ENCODE results near the gene RIMBP2.

The RIMBP2 gene

DNA sequence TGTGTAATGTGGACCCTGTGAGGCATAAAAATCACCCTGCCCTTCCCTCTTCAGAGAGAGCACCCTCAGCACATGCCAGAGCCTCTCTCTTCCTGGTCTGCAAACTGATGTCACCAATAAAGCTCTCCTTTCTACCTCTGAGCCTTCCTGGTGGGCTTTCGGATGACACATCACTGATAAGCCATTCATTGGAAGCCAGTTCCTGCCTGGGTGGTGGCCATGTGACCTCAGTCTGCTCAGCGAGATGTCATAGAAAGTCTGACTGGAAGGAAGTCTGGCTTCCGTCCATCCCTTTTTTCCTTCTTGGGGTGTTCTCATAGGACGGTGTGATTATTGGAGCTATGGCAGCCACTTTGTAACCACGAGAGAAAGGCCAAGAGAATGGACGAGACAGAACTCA lies 282.7 kb downstream of the RIMBP2 start:
- no peak for DNase-seq

DNA sequence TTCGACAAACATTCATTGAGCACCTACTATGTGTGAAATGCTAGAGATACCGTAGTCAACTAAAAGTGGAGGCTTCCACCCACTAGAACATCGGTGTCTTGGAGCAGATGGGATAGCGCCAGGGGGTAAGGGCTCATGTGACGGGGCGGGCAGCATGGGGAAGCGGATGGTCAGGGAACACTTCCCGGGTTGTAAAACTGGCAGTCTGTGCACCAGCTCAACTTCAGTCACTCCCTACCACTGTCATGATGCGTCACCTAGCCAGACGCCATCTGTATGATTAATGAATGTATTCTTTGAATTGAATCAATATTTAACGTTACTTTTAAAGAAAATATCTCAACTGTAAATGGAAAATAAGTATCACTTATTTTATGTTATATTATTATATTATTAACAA lies 284.9 kb downstream of the RIMBP2 start:
- DNase-seq = no peak

DNA sequence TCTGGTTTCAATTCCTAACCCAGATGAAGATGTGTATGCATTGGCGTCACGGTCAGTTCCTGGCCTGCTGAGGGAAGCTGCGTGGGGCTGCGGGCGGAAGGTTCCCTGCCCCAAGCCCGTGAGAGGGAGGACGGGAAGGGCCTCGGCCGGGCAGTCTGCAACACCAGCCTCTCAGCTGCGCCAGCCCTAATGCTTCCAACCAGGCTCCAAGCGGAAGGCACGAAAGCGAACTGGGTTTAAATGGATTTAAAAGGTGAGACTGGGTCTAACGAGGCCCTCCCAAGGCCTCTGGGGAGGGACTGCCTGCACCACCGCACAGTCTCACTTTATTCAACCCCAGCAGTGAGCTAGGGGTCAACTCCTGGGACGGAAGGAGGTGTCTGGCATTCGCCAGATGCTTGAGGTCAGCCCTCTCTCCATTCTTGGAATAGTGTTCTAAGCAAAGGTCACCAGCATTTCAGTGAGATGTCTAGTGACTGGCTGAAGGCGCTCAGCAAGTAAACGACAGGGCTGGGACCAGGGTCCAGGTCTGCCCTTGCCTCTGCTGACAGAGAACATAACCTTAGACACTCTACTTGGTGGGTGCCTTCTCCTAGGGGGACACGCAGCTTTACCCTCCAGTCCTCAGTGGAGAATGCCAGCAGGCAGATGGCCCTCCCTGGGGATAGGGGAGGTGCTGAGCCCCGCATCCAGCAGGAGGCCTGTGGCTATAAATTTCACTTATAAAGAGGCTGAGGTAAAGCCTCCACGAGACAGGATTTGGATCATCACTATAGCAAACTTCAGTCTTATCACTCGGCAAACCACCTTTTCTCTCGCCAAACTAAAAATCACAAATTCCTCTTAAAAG lies 286.2 kb downstream of the RIMBP2 start:
- DNase-seq = no peak

DNA sequence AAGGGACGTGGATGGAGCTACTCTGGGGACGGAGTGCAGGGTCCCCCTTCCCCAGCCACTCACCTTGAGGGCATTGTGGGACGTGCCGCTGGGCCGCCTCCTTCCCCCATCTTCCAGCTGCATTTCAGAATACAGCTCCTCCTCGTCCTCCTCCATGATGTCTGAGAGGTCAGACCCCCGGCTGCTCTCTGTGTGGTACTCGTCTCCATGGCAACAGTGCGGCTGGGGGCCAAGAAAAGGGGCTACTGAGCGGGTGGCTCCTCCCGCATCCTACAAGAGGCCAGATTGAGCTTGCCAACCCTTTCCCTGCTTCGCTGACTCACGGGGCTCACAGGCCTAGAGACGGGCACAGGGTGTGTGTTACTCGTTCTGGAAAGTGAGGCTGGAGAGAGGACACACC lies 288.0 kb downstream of the RIMBP2 start:
- no peak for DNase-seq

DNA sequence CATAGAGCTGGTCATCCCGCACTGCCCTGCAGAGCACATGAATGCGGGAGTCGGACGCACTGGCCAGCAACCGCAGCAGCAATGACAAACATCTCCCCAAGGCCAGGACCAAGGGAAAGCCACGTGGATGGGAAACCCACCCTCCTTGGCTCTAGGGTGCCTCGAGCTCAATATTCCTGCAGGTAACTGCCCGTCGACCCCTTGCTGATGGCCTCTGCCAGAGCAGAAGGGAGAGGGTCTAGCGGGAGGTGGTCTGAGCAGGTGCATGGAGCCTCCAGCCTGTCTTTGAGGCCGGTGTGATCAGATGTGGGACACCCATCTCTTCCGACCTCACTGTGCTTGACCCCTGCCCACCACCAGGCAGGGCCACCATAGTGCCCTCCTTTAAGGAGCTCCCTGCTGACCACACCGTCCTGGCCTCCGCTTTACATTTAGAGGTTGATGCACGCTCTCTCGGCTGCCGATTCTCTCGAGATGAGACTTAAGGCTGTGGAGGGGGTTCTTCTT lies 288.7 kb downstream of the RIMBP2 start:
- no peak for DNase-seq

DNA sequence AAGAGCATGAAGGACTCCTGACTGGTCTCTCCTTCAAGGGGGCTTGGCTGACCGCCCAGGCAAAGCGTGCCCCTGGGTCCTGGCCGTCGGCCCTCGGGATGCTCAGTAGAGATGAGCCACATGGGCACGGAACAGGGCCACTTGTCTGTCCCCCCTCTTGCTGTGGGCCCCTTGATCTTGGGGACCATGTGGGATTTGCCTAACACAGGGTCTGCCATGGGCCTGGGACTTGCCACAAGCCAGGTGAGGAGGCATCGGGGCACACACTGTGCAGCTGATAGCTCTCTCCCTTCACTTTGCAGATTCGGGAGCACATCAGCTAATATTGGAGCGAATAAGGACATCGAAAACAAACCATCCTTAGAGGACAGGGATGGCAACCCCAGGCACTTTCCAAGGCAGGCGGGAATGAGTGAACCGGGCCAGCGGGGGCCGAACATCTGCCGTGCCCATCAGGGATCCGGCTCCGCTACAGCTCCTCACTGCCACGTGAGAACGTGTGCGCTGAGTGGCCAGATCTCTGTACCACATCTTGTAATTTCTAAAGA lies 290.3 kb downstream of the RIMBP2 start:
- no peak for DNase-seq

DNA sequence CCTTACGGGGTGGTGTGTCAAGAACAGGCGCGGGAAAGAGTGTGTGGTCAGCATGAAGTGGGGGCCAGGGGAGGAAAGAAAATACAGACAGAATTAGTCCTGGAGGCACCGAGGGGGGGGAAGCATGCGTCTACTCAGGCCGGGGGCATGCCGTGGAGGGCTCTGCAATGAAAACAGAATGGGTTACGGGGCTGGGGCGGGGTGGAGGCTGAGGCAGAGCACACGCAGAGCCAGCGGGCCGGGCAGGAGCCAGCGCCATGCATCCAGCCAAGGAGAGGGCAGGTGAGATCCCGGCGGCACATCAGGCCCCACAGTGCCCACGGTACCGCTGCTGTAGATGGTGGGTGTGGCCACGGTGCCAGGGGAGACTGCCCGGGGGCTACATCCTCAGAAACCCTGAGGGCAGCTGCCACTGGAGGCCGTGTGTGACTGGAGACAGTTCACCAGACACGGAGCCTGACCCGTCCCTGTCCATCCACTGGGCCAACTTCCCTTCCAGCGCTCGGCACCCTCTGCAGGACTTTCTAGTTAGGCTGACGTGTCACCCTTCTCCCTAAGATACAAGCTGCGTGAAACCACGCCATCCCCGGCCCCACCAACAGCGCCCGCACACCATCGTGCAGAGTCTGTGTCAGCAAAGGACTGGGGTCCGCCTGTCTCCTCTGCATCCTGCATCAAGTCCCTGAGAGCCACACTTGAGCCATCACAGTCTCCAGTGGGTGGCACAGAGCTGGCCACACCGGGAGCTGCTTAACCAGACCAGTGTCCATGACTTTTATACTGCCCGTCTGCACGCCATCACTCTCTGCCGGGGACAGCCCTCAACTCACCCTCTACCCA lies 291.0 kb downstream of the RIMBP2 start:
- no peak for DNase-seq

DNA sequence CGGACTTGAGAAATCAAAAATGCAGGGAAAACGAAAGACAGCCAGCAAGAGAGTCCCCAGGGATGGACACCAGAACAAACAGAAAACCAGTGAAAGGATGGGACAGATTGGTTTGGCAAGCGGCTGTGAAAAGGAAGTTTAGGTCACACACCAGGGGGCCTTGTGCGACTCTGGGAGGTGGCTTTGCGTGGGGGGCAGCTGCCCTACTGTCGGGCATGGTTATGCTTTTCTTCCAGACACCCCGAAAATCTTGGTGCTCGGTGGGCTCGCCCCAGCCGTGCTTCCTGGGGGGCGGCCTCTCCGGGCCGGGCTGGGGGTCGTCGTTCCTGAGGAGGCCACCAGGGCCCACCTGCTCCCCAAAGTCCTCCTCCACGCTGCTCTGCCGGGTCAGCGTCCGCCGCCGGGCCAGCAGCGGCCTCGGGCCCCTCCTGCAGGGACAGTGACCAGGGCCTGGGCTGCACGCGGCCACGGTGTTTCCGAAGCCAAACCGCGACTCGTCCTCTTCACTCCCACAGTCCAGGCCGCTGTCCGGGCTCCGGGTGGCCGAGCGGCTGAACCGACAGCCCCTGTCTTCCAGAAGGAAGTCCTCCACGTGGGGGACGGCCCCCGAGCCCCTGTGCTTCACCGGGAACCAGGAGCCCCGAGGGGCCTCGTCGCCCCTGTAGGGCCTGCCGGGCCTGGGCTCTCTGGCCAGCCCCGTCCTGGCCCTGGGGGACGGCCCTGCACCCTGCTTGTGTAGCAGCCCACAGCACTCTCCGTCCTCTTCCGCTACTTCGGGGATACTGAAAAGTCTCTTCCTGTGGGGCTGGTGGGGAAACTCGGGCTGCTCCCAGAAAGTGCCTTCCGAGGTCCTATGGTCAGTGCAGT lies 291.9 kb downstream of the RIMBP2 start:
- no peak for DNase-seq

DNA sequence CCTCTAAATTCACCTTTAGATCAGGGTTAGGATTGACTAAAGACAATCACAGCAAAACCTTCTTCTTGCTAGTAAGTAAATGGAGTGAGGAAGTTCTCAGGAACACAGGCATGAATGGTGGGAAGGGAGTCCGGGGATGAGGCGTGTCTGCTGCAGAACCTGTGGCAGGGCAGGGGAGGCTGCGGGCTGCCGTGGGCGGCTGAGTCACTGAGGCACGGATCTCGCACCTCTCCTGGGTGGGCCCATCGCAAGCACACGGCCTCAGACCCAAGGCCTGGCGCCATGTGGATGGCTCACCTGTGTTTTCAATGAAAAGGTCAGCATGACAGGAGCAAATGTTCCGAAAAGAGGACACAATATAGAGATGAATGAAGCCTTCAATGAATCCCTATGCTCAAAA lies 293.0 kb downstream of the RIMBP2 start:
- no peak for DNase-seq

DNA sequence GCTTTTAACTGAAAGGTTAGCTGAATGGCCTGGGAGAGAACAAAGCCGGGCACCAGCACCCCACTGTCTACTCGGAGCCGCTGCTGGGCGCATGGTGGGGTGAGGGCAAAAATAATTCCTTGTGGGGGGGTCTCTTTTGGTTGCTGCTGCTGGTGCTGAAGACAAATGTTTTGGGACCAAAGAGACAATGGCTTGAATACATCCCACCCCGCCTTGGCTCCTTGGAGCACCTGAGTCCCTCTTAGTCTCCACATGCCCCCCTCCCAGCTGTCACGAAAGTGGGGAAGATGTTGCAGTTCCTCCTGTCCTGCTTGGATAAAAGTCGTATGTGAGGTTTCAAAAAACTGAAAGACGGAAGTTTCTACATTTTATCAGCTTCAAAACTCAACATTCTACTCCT lies 293.4 kb downstream of the RIMBP2 start:
- no peak for DNase-seq

DNA sequence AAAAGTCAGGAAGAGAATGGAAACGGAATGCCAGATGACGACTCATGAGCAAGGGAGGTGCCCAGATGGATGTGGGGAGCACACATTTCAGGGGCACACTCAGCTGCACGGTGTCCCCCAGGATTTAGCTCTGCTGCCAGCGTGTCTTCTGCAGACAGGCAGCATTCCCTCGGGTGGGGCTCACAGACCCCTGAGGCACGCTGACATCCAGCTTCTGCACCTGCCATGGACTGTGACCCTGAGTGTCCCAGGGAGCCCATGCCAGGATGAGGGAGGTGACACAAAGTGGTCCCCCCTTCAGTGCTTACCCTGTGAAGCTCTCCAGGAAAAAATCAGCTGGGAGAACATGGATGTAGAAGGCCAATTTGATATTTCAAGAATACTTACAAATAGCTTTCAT lies 294.2 kb downstream of the RIMBP2 start:
- DNase-seq = no peak

DNA sequence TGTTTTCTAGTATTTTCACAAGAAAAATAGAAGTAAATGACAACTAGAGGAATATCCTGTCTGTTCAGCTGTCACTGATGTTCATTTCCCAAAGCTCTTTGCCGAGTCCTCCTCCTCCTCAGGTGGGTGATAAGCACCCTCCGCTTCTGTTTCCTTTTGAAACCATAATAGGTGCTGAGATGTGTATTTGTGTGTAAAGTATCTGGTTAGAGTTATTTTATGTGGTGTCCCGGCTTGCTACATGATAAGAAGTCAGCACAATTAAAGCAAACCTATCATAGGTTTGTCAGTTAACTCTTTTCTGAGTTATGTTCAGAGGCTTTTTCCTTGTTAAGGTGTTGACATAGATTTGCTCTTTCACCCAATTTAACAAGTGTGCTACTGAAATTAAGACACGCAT lies 296.0 kb downstream of the RIMBP2 start:
- DNase-seq = no peak

DNA sequence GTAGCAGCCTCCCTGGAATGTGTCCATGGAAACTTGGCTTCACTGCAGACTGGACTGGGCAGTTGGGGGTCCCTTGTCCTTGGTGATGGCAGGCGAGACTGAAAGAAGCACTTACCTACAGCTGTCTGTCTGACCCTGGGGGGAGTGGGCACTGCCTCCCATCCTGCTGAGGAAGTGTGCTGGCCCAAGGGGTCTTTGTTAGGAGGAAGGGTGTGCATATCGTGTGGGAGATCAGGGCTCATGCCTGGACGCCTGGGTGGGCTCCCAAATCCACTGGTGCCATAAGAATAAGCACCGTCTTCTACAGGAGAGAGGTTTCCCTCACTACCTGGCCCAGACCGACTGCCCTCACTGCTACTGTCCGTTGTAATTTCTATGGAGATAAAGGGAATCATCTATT lies 297.0 kb downstream of the RIMBP2 start:
- no peak for DNase-seq

DNA sequence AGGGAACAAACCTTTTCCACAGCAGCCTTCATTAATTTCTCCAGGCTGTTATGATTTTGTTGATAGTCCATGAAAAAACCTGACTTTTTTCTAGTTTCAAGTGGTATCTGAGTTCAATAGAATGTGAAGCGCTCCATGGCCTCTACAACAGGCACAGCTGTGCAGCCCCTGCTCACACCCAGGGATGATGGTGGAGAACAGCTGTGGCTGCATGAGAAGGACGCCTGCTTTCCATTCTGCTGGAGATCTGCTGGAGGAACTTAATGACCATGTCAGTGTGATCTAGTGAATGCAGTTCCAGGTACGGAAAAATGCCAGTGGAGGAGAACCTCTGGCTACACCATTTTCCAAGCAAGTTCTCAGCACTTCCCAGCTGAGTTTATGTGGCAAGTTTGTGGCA lies 297.8 kb downstream of the RIMBP2 start:
- DNase-seq = no peak

DNA sequence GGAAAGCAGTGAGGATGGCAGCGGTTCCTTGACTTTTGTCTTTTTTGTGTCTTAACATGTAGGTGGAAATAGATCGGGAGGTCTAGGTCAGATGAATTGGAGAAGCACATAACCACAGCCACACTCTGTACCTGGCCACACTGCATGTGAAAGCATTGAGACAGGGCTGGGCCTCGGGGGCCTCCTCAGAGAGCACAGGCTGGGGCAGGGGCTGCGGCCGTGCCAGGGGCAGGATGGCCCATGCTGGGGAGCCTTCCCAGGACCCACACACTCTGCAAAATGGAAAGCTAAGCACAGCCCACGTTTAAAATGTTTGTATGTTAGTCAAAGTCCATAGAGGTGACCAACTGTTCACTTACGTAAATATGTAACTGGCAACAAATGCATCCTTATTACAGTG lies 301.7 kb downstream of the RIMBP2 start:
- no peak for DNase-seq

DNA sequence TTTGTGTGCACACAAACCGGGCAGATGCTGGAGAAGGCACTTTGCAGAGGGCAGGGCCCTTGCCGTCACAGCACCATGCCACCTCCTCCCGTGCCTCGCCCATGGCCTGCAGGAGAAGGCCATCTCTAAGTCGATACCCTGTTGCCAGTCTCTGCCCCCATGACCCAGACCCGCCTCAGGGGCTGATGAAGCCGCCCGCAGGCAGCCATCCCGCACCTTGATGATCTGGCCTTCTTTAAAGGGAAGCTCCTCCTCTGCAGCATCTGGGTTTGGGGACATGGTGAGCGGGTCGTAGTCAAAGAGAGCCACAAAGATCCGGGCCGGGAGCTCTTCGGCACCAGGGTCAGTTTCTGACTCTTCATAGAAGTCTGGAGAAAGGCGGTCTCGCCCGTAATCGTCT lies 302.2 kb downstream of the RIMBP2 start:
- DNase-seq = no peak

DNA sequence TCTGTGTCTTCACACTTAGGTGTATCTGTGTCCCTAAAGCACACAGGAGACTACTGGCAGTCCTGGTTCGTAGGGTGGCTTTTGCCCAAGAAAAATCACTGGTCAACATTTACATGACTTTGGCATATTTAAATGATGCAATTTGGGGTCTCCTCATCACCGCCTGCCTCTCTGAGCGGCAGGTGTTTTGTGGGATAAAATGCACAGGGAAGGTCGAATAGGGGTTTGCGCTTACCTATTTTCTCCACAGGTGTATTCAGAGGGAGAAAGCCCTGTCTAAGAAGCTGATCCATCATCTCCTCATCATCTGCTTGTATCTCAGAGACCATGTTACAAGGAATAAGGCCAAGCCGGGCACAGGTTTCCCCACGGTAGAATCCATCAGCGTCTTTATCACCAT lies 303.7 kb downstream of the RIMBP2 start:
- DNase-seq = no peak

DNA sequence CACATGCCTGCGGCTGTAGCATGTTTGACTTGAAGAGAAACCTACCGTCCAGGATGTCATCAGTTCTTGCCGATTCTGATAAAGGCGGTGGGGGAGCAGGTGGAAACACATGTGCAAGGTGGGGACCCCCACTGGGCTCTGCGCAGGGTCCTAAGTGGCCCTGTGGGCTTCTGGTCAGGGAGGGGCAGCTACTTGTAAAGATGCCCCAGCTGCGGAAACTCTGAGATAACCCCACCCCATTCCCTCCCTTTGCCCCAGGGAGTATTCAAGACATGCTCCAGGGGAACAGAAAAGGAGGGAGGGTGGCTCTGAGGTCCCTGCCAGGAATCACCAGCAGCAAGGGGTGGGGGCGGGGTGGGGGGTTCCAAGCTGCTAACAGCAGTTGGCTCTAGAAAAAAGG lies 310.8 kb downstream of the RIMBP2 start:
- DNase-seq = no peak

DNA sequence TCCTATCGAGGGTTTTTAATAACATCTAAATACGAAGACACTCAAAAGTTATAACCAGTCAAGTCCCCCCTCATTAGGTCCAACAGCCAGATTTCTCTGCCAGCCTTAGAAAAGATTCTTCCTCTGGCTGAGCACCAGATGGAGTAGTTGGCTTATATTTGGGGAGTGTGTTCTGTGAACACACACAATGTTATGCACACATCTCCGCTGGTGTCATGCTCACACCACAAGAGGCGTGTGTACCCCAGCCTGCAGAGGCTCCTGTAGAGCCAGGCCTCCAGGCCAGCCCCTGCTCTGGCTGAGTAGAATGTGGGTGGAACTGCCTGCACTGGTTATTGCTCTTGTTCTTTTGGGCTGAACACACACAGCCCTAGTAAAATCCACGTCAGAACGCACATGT lies 314.4 kb downstream of the RIMBP2 start:
- no peak for DNase-seq

DNA sequence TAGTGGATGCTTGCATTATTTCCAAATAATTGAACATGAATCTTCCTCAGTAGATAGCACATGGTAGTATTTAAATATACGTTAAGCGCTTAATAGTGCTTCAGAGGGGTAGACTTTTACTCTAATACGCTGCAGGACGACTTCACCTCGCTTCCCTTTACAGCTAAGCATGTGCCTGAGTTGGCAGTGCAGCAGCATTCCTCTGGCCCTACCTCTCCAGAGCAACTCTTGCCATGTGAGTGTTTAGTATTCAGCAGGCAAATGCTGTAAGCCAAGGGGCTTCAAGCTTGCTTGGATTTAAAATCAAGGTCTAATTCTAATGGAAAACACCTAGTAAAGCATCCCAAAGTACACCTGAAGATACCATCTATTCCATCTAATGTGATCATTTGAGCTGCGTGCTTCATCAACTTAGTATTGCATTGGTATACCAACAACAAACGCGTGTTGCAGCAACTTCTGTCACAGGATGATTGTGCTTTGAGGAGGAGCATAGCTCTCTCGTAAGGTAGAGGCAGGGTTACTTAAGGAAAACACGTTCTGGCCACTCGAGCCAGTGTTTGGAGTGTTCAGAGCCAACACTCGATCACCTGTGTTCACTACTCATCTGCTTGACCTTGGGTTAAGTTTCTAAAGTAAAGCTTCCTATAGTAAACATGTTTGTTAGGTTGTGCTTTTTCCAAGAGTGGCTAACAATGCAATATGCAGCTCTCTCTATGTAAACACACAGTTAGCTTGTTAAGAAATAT lies 317.8 kb downstream of the RIMBP2 start:
- no peak for DNase-seq

DNA sequence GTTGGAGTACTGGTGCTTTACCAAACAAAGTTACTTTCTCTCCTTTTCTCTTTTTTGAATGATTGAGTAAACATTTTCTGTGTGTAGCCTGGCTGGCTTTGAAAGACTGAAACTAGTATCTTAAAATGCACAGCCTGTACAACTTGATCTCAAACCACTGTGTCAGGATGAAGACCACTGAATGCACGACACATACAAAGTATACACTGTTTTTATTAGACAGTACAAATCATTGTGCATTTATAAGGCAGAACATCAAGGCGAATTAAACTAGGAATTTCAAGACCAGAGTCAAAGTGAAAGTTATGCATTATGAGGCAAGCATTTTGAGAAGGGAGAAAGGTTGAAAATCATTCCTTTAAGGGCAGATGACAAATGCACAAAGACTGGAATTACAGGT lies 319.4 kb downstream of the RIMBP2 start:
- DNase-seq = no peak

DNA sequence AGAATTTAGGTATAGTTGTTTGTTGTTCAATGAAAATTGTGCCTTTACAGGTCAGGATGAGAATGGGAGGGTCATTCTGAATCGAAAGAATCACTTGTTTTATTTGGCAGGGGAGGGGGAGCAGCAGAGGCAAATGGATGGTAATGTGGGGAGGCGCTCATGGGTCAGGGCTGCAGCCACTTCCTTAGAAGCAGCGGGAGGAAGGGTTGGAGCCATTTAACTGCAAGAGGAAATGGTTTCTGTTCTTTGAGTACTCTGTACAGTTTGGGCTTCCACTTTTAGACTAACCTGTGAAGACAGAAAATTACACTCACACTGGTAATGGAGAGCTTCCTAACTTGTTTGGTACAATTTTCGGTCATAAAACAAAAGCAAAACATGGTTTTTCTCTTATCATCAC lies 321.2 kb downstream of the RIMBP2 start:
- no peak for DNase-seq
